IPS DF 19.7 (cell line): ENCODE measurements around the gene RHOH.
"Not testable (repeated sequence)": the region's sequence is repeated elsewhere in the genome, so short reads cannot be mapped to it uniquely, and the experiment has no call there.

Source experiments
- DNase-seq: peaks from one replicate; pipeline ENCODE4 v3.0.0-alpha.2; 2013; ENCODE audit warnings: low read depth, low spot score

The RHOH gene

GRCh38 chr4:40294339-40294738 is 97.5 kb downstream of the RHOH start:
- DNase-seq: no peak

GRCh38 chr4:40295030-40295429 is 98.2 kb downstream of the RHOH start:
- not testable (repeated sequence) for DNase-seq

GRCh38 chr4:40295572-40295971 is 98.7 kb downstream of the RHOH start:
- DNase-seq: no peak
